ENCODE results near the gene LUC7L2. TPM values are rescaled to one million over a fixed set of nuclear protein-coding genes. Genes with fewer than 3 reads are reported as not detected.
"Not testable (repeated sequence)": the region's sequence is repeated elsewhere in the genome, so short reads cannot be mapped to it uniquely, and the experiment has no call there.

The LUC7L2 gene
- total RNA-seq, 1 donor from 2014 or later: 142 TPM

DNA sequence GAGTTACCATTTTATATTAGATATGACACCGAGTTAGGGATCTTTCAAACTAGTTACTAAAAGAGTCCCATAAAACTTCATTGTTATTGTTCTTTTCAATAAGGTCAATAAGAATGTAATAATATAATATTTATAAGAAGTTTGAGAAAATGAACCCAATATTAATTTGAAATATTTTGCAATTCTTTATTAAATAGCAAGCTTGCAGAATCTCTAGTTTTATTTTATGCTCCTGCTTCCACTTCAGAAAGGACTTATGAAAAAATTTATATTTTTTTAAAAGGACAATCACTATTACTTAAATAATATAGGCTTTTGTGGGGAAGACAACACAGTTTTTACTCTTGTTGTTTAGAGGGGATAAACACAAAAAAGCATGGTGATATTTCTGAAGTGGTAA, 47.9 kb downstream of the LUC7L2 start:
- no peak overlapping the region for H3K27ac Mint-ChIP-seq
- H3K4me1 Mint-ChIP-seq: no peaks in the 10 kb centered on the region
- H3K9me3 Mint-ChIP-seq: no peaks in the 10 kb centered on the region
- H3K4me3 Mint-ChIP-seq: no peak overlapping the region
- no peak for DNase-seq (ENCODE audit: low spot score in 2 of 2, unreplicated experiment in 2 of 2)
- no peaks in the 10 kb centered on the region for H3K27me3 Mint-ChIP-seq (ENCODE audit: low read depth)
- TF ChIP-seq, protein P1, sequence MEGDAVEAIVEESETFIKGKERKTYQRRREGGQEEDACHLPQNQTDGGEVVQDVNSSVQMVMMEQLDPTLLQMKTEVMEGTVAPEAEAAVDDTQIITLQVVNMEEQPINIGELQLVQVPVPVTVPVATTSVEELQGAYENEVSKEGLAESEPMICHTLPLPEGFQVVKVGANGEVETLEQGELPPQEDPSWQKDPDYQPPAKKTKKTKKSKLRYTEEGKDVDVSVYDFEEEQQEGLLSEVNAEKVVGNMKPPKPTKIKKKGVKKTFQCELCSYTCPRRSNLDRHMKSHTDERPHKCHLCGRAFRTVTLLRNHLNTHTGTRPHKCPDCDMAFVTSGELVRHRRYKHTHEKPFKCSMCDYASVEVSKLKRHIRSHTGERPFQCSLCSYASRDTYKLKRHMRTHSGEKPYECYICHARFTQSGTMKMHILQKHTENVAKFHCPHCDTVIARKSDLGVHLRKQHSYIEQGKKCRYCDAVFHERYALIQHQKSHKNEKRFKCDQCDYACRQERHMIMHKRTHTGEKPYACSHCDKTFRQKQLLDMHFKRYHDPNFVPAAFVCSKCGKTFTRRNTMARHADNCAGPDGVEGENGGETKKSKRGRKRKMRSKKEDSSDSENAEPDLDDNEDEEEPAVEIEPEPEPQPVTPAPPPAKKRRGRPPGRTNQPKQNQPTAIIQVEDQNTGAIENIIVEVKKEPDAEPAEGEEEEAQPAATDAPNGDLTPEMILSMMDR (IDR thresholded peaks at IDR 0.05; ENCODE audit: unreplicated experiment): no peak
- H3K36me3 Mint-ChIP-seq: peaks cover 55% of the 10 kb centered on the region

DNA sequence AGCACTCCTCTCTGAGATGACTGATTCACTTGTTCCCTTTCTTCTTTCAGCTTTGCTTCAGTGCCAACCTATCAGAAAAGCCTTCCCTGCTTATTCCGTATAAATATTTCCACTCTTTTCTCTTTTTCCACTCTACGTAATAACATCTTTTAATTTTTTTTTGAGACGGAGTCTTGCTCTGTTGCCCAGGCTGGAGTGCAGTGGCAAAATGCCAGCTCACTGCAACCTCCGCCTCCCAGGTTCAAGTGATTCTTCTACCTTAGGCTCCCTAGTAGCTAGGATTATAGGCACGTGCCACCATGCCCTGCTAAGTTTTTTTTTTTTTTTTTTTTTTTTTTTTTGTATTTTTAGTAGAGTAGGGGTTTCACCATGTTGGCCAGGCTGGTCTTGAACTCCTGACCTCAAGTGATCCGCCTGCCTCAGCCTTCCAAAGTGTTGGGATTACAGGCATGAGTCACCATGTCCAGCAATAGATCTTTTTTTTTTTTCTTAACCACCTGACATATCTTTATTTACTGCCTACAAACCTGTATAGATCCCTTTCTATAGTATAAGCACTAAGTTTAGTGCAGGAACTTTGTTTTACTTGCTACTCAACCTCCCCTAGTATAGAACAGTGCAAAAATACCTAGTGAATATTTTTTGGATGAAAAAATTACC, 55.2 kb downstream of the LUC7L2 start:
- H3K9me3 Mint-ChIP-seq; H3K27me3 Mint-ChIP-seq (ENCODE audit: low read depth); DNase-seq (ENCODE audit: low spot score in 2 of 2, unreplicated experiment in 2 of 2); H3K4me3 Mint-ChIP-seq; H3K4me1 Mint-ChIP-seq: not testable (repeated sequence)
- peak overlapping the region; percentile 43 for H3K27ac Mint-ChIP-seq
- H3K36me3 Mint-ChIP-seq: peaks cover 42% of the 10 kb centered on the region

DNA sequence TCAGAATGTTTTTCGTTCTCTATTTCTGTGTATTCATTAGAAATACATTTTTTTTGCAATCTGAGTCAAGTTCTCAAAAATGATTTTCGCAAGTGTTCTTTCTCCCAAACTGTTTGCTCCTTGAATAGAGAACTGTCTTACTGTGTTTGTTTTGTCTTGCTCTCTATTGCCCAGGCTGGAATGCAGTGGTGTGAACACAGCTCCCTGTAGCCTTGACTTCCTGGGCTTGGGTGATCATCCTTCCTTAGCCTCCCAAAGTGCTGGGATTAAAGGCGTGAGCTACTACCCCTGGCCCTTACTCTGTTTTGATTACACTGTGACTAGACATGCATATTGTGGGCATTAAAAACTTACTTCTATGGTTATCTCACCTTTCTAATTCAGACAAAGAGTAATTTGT, 56.7 kb downstream of the LUC7L2 start:
- Mint-ChIP-seq H3K36me3 (peaks cover 45% of the 10 kb centered on the region), H3K4me3 (no peak overlapping the region), H3K27ac (peak overlapping the region; percentile 72), H3K4me1 (peaks cover 4% of the 10 kb centered on the region), H3K27me3 (ENCODE audit: low read depth) (no peaks in the 10 kb centered on the region), H3K9me3 (no peaks in the 10 kb centered on the region)
- TF ChIP-seq, protein P1 (IDR thresholded peaks at IDR 0.05; ENCODE audit: unreplicated experiment): no peak
- DNase-seq (ENCODE audit: low spot score in 2 of 2, unreplicated experiment in 2 of 2): no peak

GRCh38 chr7:139417478-139417877, 57.8 kb downstream of the LUC7L2 start:
- H3K9me3 Mint-ChIP-seq: no peaks in the 10 kb centered on the region
- TF ChIP-seq, protein P1 (IDR thresholded peaks at IDR 0.05; ENCODE audit: unreplicated experiment): no peak
- no peak for DNase-seq (ENCODE audit: low spot score in 2 of 2, unreplicated experiment in 2 of 2)
- peak overlapping the region; percentile 41 for H3K27ac Mint-ChIP-seq
- no peak overlapping the region for H3K4me3 Mint-ChIP-seq
- H3K4me1 Mint-ChIP-seq: peaks cover 12% of the 10 kb centered on the region
- H3K27me3 Mint-ChIP-seq (ENCODE audit: low read depth): no peaks in the 10 kb centered on the region
- peaks cover 41% of the 10 kb centered on the region for H3K36me3 Mint-ChIP-seq

- Mint-ChIP-seq H3K27me3 (ENCODE audit: low read depth) (no peaks in the 10 kb centered on the region), H3K36me3 (peaks cover 34% of the 10 kb centered on the region), H3K4me1 (peaks cover 26% of the 10 kb centered on the region), H3K4me3 (no peak overlapping the region), H3K27ac (peak overlapping the region; percentile 67), H3K9me3 (no peaks in the 10 kb centered on the region)
- DNase-seq (ENCODE audit: low spot score in 2 of 2, unreplicated experiment in 2 of 2): no peak
- TF ChIP-seq, protein P1 (IDR thresholded peaks at IDR 0.05; ENCODE audit: unreplicated experiment): no peak
These were observed 61.4 kb downstream of the LUC7L2 start for GRCh38 chr7:139421123-139421522.

DNA sequence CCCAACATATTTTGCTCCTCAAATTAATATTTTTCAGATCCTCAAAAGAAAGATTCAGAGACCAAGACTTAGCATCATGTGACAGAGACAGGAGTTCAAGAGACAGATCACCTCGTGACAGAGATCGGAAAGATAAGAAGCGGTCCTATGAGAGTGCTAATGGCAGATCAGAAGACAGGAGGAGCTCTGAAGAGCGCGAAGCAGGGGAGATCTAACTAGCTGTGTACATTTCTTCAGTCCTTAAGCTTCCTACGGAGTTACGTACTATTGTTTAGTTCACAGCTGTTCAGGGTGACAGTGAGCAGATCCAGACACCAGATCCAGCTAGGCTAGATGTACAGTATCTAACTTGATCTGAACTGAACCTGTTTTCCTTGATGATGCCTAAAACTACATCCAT, 62.4 kb downstream of the LUC7L2 start:
- peaks cover 32% of the 10 kb centered on the region for H3K4me1 Mint-ChIP-seq
- TF ChIP-seq, protein P1 (IDR thresholded peaks at IDR 0.05; ENCODE audit: unreplicated experiment): no peak
- no peak for DNase-seq (ENCODE audit: low spot score in 2 of 2, unreplicated experiment in 2 of 2)
- no peaks in the 10 kb centered on the region for H3K27me3 Mint-ChIP-seq (ENCODE audit: low read depth)
- peak overlapping the region; percentile 92 for H3K27ac Mint-ChIP-seq
- no peak overlapping the region for H3K4me3 Mint-ChIP-seq
- no peaks in the 10 kb centered on the region for H3K9me3 Mint-ChIP-seq
- H3K36me3 Mint-ChIP-seq: peaks cover 28% of the 10 kb centered on the region

Data from mesothelial cell of epicardium (in vitro differentiated cells).